Measurements from ENCODE around the gene TPD52L1. TPM values are rescaled to one million over a fixed set of nuclear protein-coding genes. Genes with fewer than 3 reads are reported as not detected.

TPD52L1 gene
- total RNA-seq, 4 donors from 2014 or later: 13.4 to 39.6 (median 21.2) TPM

- no peaks in the 10 kb centered on the region for H3K27me3 ChIP-seq
- H3K4me3 ChIP-seq: no peak overlapping the region
- no peak overlapping the region for H3K27ac ChIP-seq
- TF ChIP-seq POLR2A (IDR thresholded peaks at IDR 0.05) (no peak), CTCF (IDR thresholded peaks at IDR 0.05) (no peak)
- H3K9me3 ChIP-seq: no peaks in the 10 kb centered on the region
- no peak for DNase-seq
- no peaks in the 10 kb centered on the region for H3K4me1 ChIP-seq
- no peaks in the 10 kb centered on the region for H3K36me3 ChIP-seq
Measured at GRCh38 chr6:125166711-125167110, 13.1 kb downstream of the TPD52L1 start.

GRCh38 chr6:125167579-125167978, 14.0 kb downstream of the TPD52L1 start:
- Histone ChIP-seq H3K9me3 (no peaks in the 10 kb centered on the region), H3K27me3 (no peaks in the 10 kb centered on the region), H3K36me3 (no peaks in the 10 kb centered on the region), H3K27ac (no peak overlapping the region), H3K4me1 (no peaks in the 10 kb centered on the region), H3K4me3 (no peak overlapping the region)
- TF ChIP-seq CTCF (IDR thresholded peaks at IDR 0.05) (no peak), POLR2A (IDR thresholded peaks at IDR 0.05) (no peak)
- no peak for DNase-seq

- Histone ChIP-seq H3K27me3 (no peaks in the 10 kb centered on the region), H3K27ac (no peak overlapping the region)
- no peak for DNase-seq
Measured at GRCh38 chr6:125169058-125169457, 15.5 kb downstream of the TPD52L1 start.

DNA sequence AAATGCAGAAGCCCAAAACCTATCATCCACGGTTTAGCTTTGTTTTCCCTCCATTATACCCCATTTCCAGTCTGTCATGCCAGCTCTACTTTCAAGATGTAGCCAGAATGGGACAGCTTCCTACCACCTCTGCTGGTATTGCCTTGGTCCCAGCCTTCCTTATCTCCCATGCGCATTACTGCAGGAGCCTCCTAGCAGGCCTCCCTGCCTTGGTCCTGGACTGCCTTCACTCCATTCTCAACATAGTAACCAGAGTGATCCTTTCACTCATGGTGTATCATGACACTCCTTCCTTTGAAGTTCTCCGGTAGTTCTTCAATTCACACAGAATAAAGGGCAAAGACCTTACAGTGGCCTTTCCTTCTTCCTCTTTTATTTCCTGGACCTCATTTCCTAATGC, 15.9 kb downstream of the TPD52L1 start:
- no peak overlapping the region for H3K27ac ChIP-seq
- no peaks in the 10 kb centered on the region for H3K4me1 ChIP-seq
- TF ChIP-seq CTCF (IDR thresholded peaks at IDR 0.05) (no peak), POLR2A (IDR thresholded peaks at IDR 0.05) (no peak)
- H3K36me3 ChIP-seq: no peaks in the 10 kb centered on the region
- H3K4me3 ChIP-seq: no peak overlapping the region
- DNase-seq: no peak
- no peaks in the 10 kb centered on the region for H3K27me3 ChIP-seq
- no peaks in the 10 kb centered on the region for H3K9me3 ChIP-seq

More at GRCh38 chr6:125169058-125169457, 15.5 kb downstream of the TPD52L1 start:
- Histone ChIP-seq H3K36me3 (no peaks in the 10 kb centered on the region), H3K4me3 (no peak overlapping the region), H3K4me1 (no peaks in the 10 kb centered on the region), H3K9me3 (no peaks in the 10 kb centered on the region)
- TF ChIP-seq CTCF (IDR thresholded peaks at IDR 0.05) (no peak), POLR2A (IDR thresholded peaks at IDR 0.05) (no peak)

DNA sequence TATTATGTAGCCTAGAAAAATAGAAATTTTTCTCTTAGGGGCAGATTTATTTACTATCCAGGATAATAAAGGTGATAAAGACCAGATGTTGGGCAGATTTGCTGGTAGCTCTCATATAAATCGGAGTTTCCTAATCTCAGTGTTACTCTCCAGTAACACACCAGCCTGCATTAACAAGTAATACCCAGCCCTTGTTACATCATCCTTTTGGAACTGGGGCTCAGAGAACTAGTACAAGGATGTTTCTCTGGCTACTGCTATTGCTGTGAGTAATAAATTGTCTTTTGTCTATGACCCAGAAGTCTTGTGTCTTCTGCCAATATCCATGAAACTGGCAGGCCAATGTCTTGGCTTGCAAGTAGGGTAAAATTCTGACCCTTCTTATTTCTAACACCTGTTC, 16.8 kb downstream of the TPD52L1 start:
- Histone ChIP-seq H3K27me3 (no peaks in the 10 kb centered on the region), H3K36me3 (no peaks in the 10 kb centered on the region), H3K4me1 (no peaks in the 10 kb centered on the region), H3K27ac (no peak overlapping the region), H3K9me3 (no peaks in the 10 kb centered on the region), H3K4me3 (no peak overlapping the region)
- DNase-seq: no peak
- TF ChIP-seq CTCF (IDR thresholded peaks at IDR 0.05): no peak
